HepG2 (cell line): ENCODE measurements around the gene MAP3K19. TPM values are rescaled to one million over a fixed set of nuclear protein-coding genes. Genes with fewer than 3 reads are reported as not detected.

Source experiments
- ATAC-seq: fragments of 200-7000 bp; cut with Tn5 transposase; 3 replicates; pipeline ENCODE4 v1.9.1; 2020; ENCODE audit warnings: mild to moderate bottlenecking, moderate library complexity
- BruUV-seq: library from RNA; stranded (reverse); fragments of 400-500 nt; replicated peaks from 2 replicates; lab custom pipeline; 2021; lab: Mats Ljungman, UMichigan
- CTCF ChIA-PET: fragments of 300-600 bp; formaldehyde crosslinking; extraction: SDS; loops from one replicate; lab custom pipeline; 2021; ENCODE audit warnings: low total read pairs, inconsistent platforms, low intra/inter-chr PET ratio; lab: Yijun Ruan, JAX
- POLR2A ChIA-PET: fragments of 350-600 bp; sonication (Branson Sonifier 250); formaldehyde crosslinking; loops from one replicate; lab custom pipeline; 2020; ENCODE audit warnings: antibody characterized with exemption, inconsistent platforms; lab: Yijun Ruan, JAX
- DNase-seq: peaks from one replicate; pipeline ENCODE4 v3.0.0-alpha.2; 2015; ENCODE audit warnings: low spot score
- FAIRE-seq: peaks from 3 replicates; lab custom pipeline; 2011; peaks lifted over from hg19 to GRCh38; lab: Jason Lieb, UNC
- H2AFZ ChIP-seq: one replicate; pipeline ENCODE4 v1.6.1; 2011; ENCODE audit warnings: low read length, inconsistent platforms
- H3K27ac ChIP-seq: fragments of 300-600 bp; 3 replicates; pipeline ENCODE4 v1.8.0; 2011; ENCODE audit warnings: mixed run types, mild to moderate bottlenecking, mixed read lengths, low read length, inconsistent platforms; ENCODE audit not compliant: insufficient read depth; ENCODE audit errors: extremely low read length
- H3K27me3 ChIP-seq, 2 experiments: fragments of 200-600 bp in 1 of 2; 2 replicates in 1 of 2; 3 replicates in 1 of 2; pipeline versions ENCODE4 v1.6.0 to v1.8.0; 2011; ENCODE audit warnings: low read length in 2 of 2, mild to moderate bottlenecking in 2 of 2, moderate library complexity in 2 of 2, inconsistent platforms in 1 of 2; ENCODE audit not compliant: insufficient read depth in 2 of 2, control insufficient read depth in 1 of 2
- H3K36me3 ChIP-seq, 2 experiments: fragments of 200-600 bp in 1 of 2; replicated peaks in 1 of 2; 2 replicates in 1 of 2; 3 replicates in 1 of 2; pipeline versions ENCODE4 v1.5.1 to v1.8.0; 2011; ENCODE audit warnings: low read length in 2 of 2, inconsistent platforms in 1 of 2; ENCODE audit not compliant: insufficient read depth in 2 of 2, control insufficient read depth in 1 of 2
- H3K4me1 ChIP-seq: 2 replicates; pipeline ENCODE4 v1.5.1; 2012; ENCODE audit warnings: low read length, inconsistent platforms; ENCODE audit not compliant: insufficient read depth
- H3K4me2 ChIP-seq: 2 replicates; pipeline ENCODE4 v1.6.0; 2011; ENCODE audit warnings: low read depth, low read length, inconsistent platforms
- H3K4me3 ChIP-seq, 3 experiments: fragments of 200-600 bp in 1 of 3; sonication (generic), shearing (Covaris generic) in 1 of 3; replicated peaks in 1 of 3; 2 replicates each; pipeline ENCODE4 v1.5.1; 2011 to 2016; ENCODE audit warnings: low read length in 3 of 3, inconsistent platforms in 2 of 3, low read depth in 2 of 3, mild to moderate bottlenecking in 2 of 3, control low read depth in 1 of 3, mixed read lengths in 1 of 3; ENCODE audit not compliant: insufficient read depth in 1 of 3
- H3K79me2 ChIP-seq: one replicate; pipeline ENCODE4 v1.6.1; 2011; ENCODE audit warnings: low read length, inconsistent platforms; ENCODE audit not compliant: insufficient read depth
- H3K9ac ChIP-seq: 2 replicates; pipeline ENCODE4 v1.6.0; 2011; ENCODE audit warnings: mild to moderate bottlenecking, low read depth, low read length, inconsistent platforms; ENCODE audit not compliant: insufficient read depth
- H3K9me3 ChIP-seq: 2 replicates; pipeline ENCODE4 v1.5.1; 2012; ENCODE audit warnings: mild to moderate bottlenecking, low read length
- H4K20me1 ChIP-seq: 2 replicates; pipeline ENCODE4 v1.6.0; 2011; ENCODE audit warnings: inconsistent platforms, mild to moderate bottlenecking, low read length, moderate library complexity; ENCODE audit not compliant: insufficient read depth
- DNMT1 ChIP-seq: sonication (generic); formaldehyde crosslinking; IDR thresholded peaks from 2 replicates; pipeline ENCODE4 v1.5.1; 2020; ENCODE audit warnings: mild to moderate bottlenecking, missing genetic modification reagents
- NCOR1 ChIP-seq: fragments of 200-600 bp; sonication (generic); IDR thresholded peaks from 2 replicates; pipeline ENCODE4 v1.7.0; 2017; ENCODE audit warnings: antibody characterized with exemption, low read length, borderline replicate concordance
- NFATC3 ChIP-seq: sonication (generic); formaldehyde crosslinking; IDR thresholded peaks from 2 replicates; pipeline ENCODE4 v1.5.1; 2020; ENCODE audit warnings: mild to moderate bottlenecking, missing genetic modification reagents
- RBFOX2 ChIP-seq: fragments of 200-400 bp; formaldehyde crosslinking; IDR thresholded peaks from 2 replicates; pipeline ENCODE4 v1.6.1; 2017; ENCODE audit warnings: low read depth, mild to moderate bottlenecking, low read length
- ZNF205 ChIP-seq: IDR thresholded peaks from 2 replicates; pipeline ENCODE4 v1.6.1; 2018; ENCODE audit warnings: missing biosample characterization, missing genetic modification reagents
- WGBS: methylation state at CpG from one replicate; pipeline ENCODE4 v1.1.6; 2017; ENCODE audit warnings: low lambda C conversion rate; 5-methylcytosine and 5-hydroxymethylcytosine counted together
- in situ Hi-C: cut with HindIII; loops from 2 replicates; pipeline ENCODE4 v1.10.0; 2017; ENCODE audit warnings: low pct_unique_long_range_greater_than_20kb; ENCODE audit not compliant: extremely low pct_ligation_motif_present
- intact Hi-C: fragments of 100-400 bp; cut with micrococcal nuclease; formaldehyde crosslinking; loops from one replicate; pipeline ENCODE4 v1.10.0; 2022; ENCODE audit not compliant: unreplicated experiment
- polyA plus RNA-seq, 8 experiments: library from polyadenylated mRNA; depleted of rRNA in 3 of 8; stranded (reverse) in 7 of 8; unstranded in 1 of 8; fragments of >200 nt; fragmentation: Illumina TruSeq in 4 of 8; extraction: Trizol in 4 of 8; gene quantifications; 2 replicates each; pipeline versions ENCODE4 v1.2.1 to v1.2.3, GENCODE V29; 2011 to 2016; ENCODE audit warnings: low read depth in 4 of 8, missing spikeins in 1 of 8, mixed read lengths in 1 of 8; ENCODE audit not compliant: insufficient read depth in 1 of 8
- total RNA-seq, 5 experiments: library from RNA; depleted of rRNA; stranded (reverse); fragments of >200 nt; fragmentation: Illumina TruSeq; extraction: Trizol; gene quantifications; 2 replicates each; pipeline ENCODE4 v1.2.3, GENCODE V29; 2016; ENCODE audit warnings: low read depth in 1 of 5
- TF ChIP-seq, protein P1 (sequence below): sonication (generic); formaldehyde crosslinking; IDR thresholded peaks from 2 replicates; pipeline ENCODE4 v1.9.0; 2022; ENCODE audit warnings: low read depth, missing genetic modification reagents
- TF ChIP-seq, protein P2 (sequence below): sonication (generic); formaldehyde crosslinking; IDR thresholded peaks from 2 replicates; pipeline ENCODE4 v1.4.0; 2020; ENCODE audit warnings: missing genetic modification reagents
- TF ChIP-seq, protein P3 (sequence below): sonication (generic); formaldehyde crosslinking; IDR thresholded peaks from 2 replicates; pipeline ENCODE4 v1.4.0; 2020; ENCODE audit warnings: missing genetic modification reagents; ENCODE audit errors: not compliant biosample characterization
- TF ChIP-seq, protein P4 (sequence below): sonication (generic); formaldehyde crosslinking; conservative IDR thresholded peaks from 2 replicates; pipeline ENCODE4 v1.8.0; 2022; ENCODE audit warnings: missing genetic modification reagents

The MAP3K19 gene
- total and polyA plus RNA-seq, 2 of the 13 experiments (the other 11 are each of a cell fraction or from before 2014, with no cell fraction given) = not detected

DNA sequence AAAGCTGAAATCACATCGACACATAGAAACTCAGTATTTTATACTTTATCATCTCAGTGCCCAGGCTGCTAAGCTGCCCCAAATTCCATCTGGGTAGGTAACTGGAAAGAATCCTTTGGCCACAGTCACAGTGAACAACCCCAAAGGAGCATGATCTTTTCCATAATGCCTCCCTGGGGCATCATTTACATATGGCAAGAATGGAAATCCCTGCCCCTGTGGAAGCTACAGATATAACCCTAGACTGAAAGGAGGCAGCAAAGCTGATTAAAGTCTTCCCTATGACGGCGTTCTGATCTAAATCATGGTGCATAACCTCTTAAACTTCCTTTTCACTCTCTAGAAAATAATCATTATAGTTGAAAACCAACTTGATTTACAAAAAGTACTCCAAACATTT, 41.5 kb downstream of the MAP3K19 start:
- in situ Hi-C loops = no loop called here
- no peaks in the 10 kb centered on the region for H4K20me1 ChIP-seq
- WGBS = 29% methylated on average over 3 of the region's 3 CpGs
- H3K4me1 ChIP-seq = peaks cover 6% of the 10 kb centered on the region
- no peaks in the 10 kb centered on the region for H3K36me3 ChIP-seq
- H2AFZ ChIP-seq = no peak overlapping the region
- no peak overlapping the region for H3K27ac ChIP-seq
- H3K79me2 ChIP-seq = no peaks in the 10 kb centered on the region
- CTCF ChIA-PET = no interaction called here
- no peaks in the 10 kb centered on the region for H3K9me3 ChIP-seq
- no peak overlapping the region for H3K9ac ChIP-seq
- ATAC-seq = no peak
- no peak for DNase-seq
- no peak overlapping the region for H3K4me3 ChIP-seq
- BruUV-seq = no TSS peak
- POLR2A ChIA-PET = no interaction called here
- no peak for FAIRE-seq
- H3K27me3 ChIP-seq = peaks cover 0 to 10% of the 10 kb centered on the region in 2 experiments; a peak in 2 of 5 replicates
- no peak for TF ChIP-seq DNMT1 (CRISPR knock-in tag)
- no peak for TF ChIP-seq NCOR1
- no peak for TF ChIP-seq NFATC3 (CRISPR knock-in tag)
- TF ChIP-seq, protein P1, sequence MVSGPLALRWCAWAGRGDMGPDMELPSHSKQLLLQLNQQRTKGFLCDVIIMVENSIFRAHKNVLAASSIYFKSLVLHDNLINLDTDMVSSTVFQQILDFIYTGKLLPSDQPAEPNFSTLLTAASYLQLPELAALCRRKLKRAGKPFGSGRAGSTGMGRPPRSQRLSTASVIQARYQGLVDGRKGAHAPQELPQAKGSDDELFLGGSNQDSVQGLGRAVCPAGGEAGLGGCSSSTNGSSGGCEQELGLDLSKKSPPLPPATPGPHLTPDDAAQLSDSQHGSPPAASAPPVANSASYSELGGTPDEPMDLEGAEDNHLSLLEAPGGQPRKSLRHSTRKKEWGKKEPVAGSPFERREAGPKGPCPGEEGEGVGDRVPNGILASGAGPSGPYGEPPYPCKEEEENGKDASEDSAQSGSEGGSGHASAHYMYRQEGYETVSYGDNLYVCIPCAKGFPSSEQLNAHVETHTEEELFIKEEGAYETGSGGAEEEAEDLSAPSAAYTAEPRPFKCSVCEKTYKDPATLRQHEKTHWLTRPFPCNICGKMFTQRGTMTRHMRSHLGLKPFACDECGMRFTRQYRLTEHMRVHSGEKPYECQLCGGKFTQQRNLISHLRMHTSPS = no peak
- TF ChIP-seq, protein P2, sequence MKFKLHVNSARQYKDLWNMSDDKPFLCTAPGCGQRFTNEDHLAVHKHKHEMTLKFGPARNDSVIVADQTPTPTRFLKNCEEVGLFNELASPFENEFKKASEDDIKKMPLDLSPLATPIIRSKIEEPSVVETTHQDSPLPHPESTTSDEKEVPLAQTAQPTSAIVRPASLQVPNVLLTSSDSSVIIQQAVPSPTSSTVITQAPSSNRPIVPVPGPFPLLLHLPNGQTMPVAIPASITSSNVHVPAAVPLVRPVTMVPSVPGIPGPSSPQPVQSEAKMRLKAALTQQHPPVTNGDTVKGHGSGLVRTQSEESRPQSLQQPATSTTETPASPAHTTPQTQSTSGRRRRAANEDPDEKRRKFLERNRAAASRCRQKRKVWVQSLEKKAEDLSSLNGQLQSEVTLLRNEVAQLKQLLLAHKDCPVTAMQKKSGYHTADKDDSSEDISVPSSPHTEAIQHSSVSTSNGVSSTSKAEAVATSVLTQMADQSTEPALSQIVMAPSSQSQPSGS (CRISPR knock-in tag) = no peak
- TF ChIP-seq RBFOX2 = no peak
- no peak for TF ChIP-seq ZNF205 (CRISPR knock-in tag)
- TF ChIP-seq, protein P3, sequence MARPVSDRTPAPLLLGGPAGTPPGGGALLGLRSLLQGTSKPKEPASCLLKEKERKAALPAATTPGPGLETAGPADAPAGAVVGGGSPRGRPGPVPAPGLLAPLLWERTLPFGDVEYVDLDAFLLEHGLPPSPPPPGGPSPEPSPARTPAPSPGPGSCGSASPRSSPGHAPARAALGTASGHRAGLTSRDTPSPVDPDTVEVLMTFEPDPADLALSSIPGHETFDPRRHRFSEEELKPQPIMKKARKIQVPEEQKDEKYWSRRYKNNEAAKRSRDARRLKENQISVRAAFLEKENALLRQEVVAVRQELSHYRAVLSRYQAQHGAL (CRISPR knock-in tag) = no peak
- TF ChIP-seq, protein P4, sequence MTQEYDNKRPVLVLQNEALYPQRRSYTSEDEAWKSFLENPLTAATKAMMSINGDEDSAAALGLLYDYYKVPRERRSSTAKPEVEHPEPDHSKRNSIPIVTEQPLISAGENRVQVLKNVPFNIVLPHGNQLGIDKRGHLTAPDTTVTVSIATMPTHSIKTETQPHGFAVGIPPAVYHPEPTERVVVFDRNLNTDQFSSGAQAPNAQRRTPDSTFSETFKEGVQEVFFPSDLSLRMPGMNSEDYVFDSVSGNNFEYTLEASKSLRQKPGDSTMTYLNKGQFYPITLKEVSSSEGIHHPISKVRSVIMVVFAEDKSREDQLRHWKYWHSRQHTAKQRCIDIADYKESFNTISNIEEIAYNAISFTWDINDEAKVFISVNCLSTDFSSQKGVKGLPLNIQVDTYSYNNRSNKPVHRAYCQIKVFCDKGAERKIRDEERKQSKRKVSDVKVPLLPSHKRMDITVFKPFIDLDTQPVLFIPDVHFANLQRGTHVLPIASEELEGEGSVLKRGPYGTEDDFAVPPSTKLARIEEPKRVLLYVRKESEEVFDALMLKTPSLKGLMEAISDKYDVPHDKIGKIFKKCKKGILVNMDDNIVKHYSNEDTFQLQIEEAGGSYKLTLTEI (CRISPR knock-in tag) = no peak
- TF ChIP-seq, all 625 proteins: peak for 0
- H3K4me2 ChIP-seq = no peak overlapping the region
- intact Hi-C loops = loop anchor here (2.0 to 10.0 kb wide), 2 partner anchors 529 to 791 kb away; partner anchors contain the start of genes R3HDM1 and ZRANB3
